Fibroblast of mammary gland (primary cell): Measurements from ENCODE around the gene FAM168B.
"Not testable (repeated sequence)": the region's sequence is repeated elsewhere in the genome, so short reads cannot be mapped to it uniquely, and the experiment has no call there.

Source experiments
- DNase-seq: peaks from one replicate; pipeline ENCODE4 v3.0.0-alpha.2; 2010; ENCODE audit warnings: low read depth
- H3K4me3 ChIP-seq: 2 replicates; pipeline ENCODE4 v1.5.1; 2011; ENCODE audit warnings: low read depth, mild to moderate bottlenecking, low read length, moderate library complexity; ENCODE audit not compliant: control insufficient read depth
- CTCF ChIP-seq: conservative IDR thresholded peaks from 2 replicates; pipeline ENCODE4 v1.5.1; 2011; ENCODE audit warnings: low read depth, low read length, inconsistent platforms; ENCODE audit not compliant: control insufficient read depth, insufficient read depth

Gene FAM168B

GRCh38 chr2:131081190-131081589, 12.1 kb downstream of the FAM168B start:
- H3K4me3 ChIP-seq: no peak overlapping the region
- TF ChIP-seq CTCF: no peak
- DNase-seq: no peak

- not testable (repeated sequence) for DNase-seq, H3K4me3 ChIP-seq
Observed at GRCh38 chr2:131079931-131080330, 13.3 kb downstream of the FAM168B start.

- TF ChIP-seq CTCF: no peak
- no peak for DNase-seq
Observed at GRCh38 chr2:131077966-131078365, 15.3 kb downstream of the FAM168B start.

GRCh38 chr2:131077182-131077846, 15.9 kb downstream of the FAM168B start:
- peak; percentile 40 for DNase-seq
- H3K4me3 ChIP-seq: no peak overlapping the region
- TF ChIP-seq CTCF: no peak

More at GRCh38 chr2:131077966-131078365, 15.3 kb downstream of the FAM168B start:
- H3K4me3 ChIP-seq: no peak overlapping the region

- DNase-seq: peak; percentile 53
- no peak overlapping the region for H3K4me3 ChIP-seq
- TF ChIP-seq CTCF: no peak
Observed at GRCh38 chr2:131076707-131077106, 16.6 kb downstream of the FAM168B start.

GRCh38 chr2:131075578-131075977, 17.7 kb downstream of the FAM168B start:
- not testable (repeated sequence) for DNase-seq, H3K4me3 ChIP-seq

- DNase-seq, H3K4me3 ChIP-seq: not testable (repeated sequence)
Observed at GRCh38 chr2:131068172-131068571, 25.1 kb downstream of the FAM168B start.

- no peak for DNase-seq
- no peak for TF ChIP-seq CTCF
- H3K4me3 ChIP-seq: no peak overlapping the region
Observed at GRCh38 chr2:131067465-131068125, 25.7 kb downstream of the FAM168B start.
